Stimulated activated CD4-positive, alpha-beta T cell treated with anti-CD3 and anti-CD28 coated beads, Interleukin-4, amount 100 ng/mL, for 48 hours (primary cell): ENCODE results near the gene NIT1.

Experiments
- DNase-seq, 2 donors: peaks; one replicate each; pipeline ENCODE4 v3.0.0-alpha.2; 2020; ENCODE audit warnings: low read depth in 2 of 2

NIT1 gene

GRCh38 chr1:161153682-161154337, 35.9 kb downstream of the NIT1 start, which contains the start of gene UFC1:
UFC1 (plus strand) TSS chr1:161153978; CDS start chr1:161153998, 20 bp downstream.
- peak; percentile 61 to 68 for DNase-seq

DNA sequence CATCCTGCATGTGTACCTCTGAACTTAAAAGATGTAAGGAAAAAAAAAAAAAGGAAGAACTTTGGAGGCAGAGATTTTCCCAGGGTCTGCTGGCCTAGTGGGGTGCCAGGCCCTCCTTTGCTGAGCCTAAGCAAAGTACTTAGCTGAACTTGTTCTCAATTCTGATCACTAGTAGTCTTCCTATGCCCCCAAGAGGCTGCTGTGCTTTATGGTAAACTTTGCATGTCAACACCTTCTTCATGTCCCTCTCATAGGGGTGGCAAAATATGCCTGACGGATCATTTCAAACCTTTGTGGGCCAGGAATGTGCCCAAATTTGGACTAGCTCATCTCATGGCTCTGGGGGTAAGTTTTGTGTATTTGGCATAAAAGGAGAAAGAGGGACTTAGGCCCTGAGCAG, 40.0 kb downstream of the NIT1 start:
- DNase-seq, result no peak

DNA sequence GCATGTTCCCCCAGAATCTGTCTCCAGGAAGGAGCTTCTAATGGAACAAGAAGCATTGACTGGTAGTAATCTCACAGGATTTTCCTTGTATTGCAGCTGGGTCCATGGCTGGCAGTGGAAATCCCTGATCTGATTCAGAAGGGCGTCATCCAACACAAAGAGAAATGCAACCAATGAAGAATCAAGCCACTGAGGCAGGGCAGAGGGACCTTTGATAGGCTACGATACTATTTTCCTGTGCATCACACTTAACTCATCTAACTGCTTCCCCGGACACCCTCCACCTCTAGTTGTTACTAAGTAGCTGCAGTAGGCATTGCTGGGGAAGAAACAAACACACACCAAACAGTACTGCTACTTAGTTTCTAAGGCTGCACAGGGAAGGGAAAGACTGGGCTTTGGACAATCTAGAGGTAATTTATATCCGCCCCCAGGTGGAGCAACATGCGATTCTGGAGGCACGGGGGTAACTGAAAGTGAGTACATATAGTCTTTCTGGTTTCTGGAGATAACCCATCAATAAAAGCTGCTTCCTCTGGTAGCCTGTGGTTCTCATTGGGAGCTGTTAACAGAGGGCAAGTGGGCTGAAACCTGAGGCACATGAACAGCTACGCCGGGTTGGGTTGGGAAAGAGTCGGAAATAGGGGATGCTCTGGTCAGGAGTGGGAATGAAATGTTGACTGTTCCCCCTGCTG, 40.6 kb downstream of the NIT1 start:
- DNase-seq, result no peak

- DNase-seq, result peak; percentile 87 to 89
Observed at GRCh38 chr1:161159087-161159912, 41.4 kb downstream of the NIT1 start, which contains the start of gene USP21. USP21 (plus strand) TSS chr1:161159500; CDS start chr1:161160641, 1,141 bp downstream.

GRCh38 chr1:161159913-161160243, 42.0 kb downstream of the NIT1 start:
- DNase-seq, result no peak

DNA sequence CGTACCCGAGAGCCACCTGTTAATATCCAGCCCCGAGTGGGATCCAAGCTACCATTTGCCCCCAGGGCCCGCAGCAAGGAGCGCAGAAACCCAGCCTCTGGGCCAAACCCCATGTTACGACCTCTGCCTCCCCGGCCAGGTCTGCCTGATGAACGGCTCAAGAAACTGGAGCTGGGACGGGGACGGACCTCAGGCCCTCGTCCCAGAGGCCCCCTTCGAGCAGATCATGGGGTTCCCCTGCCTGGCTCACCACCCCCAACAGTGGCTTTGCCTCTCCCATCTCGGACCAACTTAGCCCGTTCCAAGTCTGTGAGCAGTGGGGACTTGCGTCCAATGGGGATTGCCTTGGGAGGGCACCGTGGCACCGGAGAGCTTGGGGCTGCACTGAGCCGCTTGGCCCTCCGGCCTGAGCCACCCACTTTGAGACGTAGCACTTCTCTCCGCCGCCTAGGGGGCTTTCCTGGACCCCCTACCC, 42.8 kb downstream of the NIT1 start:
- no peak for DNase-seq

DNA sequence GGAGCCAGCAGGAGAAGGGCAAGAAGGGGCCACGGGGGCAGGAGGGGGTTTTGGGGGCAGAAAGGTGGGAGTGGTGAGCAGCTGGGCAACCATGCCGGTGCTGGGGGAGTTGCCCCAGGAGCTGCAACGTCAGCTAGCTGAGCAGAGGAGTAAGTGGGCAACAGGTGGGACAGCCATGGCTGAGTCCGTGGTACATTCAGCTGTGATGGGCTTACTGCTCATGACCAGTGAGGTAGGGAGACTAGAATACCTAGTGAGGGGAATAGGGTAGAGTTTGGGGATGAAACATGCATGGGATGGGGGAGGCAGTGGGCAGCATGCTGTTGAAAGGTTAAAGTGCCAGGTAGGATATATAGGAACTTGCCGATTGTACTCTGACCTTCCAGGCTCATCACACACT, 43.7 kb downstream of the NIT1 start:
- DNase-seq, result no peak

- DNase-seq, result no peak
Observed at GRCh38 chr1:161162052-161162451, 44.1 kb downstream of the NIT1 start.

- no peak for DNase-seq
Observed at GRCh38 chr1:161162806-161163205, 44.9 kb downstream of the NIT1 start.

GRCh38 chr1:161163793-161164192, 45.9 kb downstream of the NIT1 start:
- no peak for DNase-seq

DNA sequence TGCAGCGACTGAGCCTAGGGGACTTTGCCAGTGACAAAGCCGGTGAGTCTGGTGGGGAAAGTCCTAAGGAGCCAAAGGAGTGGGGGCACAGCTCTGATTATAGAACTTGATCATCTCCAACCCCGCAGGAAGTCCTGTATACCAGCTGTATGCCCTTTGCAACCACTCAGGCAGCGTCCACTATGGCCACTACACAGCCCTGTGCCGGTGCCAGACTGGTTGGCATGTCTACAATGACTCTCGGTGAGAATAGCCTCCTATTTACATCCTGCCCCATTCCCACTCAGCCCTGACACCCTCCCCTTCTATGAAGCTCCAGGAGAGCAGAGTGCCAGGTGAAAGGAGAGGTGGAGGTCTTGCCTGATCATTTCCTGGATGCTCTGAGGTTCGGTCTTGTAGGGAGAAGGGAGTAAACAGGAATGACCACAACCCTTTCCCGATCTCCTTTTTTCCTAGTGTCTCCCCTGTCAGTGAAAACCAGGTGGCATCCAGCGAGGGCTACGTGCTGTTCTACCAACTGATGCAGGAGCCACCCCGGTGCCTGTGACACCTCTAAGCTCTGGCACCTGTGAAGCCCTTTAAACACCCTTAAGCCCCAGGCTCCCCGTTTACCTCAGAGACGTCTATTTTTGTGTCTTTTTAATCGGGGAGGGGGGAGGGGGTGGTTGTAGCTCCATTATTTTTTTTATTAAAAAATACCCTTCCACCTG, 47.2 kb downstream of the NIT1 start:
- no peak for DNase-seq

DNA sequence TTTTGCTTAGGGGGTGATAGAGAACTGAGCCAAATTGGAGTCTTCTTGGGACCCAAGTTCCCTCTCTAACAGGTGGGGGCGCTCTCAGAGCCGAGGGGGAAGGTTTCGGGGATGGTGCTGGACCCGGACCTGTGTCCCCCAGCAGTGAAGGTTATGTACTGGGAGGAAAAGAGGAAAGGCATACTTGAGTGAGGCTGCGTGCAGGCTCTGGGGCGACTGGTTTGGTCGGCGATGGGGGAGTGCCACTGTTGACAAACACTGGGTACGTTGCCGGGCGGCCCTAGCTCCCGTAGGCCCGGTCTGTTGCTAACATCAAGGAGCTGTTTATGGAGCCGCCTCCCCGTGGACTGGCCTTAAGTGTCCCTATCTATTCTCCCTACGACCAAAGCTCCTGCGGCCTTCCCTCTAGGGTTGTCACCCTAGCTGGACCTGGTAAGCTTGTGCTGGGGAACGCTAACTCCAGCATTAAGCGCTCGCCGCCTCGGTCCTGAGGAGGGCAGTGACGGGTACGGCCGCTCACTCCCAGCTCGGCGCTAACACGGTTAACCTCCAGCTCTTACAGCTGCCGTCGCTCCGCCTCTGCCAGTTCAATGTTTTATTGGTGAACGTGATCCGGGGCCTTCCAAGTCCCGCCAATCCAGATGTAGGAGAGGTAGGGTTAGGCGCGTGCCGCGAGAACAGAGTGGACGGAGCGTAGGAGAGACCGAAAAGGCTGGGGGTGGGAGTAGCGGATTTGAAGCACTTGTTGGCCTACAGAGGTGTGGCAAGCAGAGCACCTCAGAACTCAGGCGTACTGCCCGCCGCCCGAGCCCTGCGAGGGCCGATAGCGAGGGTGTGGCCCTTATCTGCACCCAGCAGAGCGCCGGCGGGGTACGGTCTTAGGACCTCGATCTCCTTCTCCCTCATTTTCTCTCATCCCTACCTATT, 48.1 kb downstream of the NIT1 start, which contains the start of gene PPOX:
Gene PPOX, plus strand, starts transcription at position 685 of the 927 bp plus-strand sequence. CDS start 422 bp downstream, outside the sequence.
- peak; percentile 74 to 90 for DNase-seq

DNA sequence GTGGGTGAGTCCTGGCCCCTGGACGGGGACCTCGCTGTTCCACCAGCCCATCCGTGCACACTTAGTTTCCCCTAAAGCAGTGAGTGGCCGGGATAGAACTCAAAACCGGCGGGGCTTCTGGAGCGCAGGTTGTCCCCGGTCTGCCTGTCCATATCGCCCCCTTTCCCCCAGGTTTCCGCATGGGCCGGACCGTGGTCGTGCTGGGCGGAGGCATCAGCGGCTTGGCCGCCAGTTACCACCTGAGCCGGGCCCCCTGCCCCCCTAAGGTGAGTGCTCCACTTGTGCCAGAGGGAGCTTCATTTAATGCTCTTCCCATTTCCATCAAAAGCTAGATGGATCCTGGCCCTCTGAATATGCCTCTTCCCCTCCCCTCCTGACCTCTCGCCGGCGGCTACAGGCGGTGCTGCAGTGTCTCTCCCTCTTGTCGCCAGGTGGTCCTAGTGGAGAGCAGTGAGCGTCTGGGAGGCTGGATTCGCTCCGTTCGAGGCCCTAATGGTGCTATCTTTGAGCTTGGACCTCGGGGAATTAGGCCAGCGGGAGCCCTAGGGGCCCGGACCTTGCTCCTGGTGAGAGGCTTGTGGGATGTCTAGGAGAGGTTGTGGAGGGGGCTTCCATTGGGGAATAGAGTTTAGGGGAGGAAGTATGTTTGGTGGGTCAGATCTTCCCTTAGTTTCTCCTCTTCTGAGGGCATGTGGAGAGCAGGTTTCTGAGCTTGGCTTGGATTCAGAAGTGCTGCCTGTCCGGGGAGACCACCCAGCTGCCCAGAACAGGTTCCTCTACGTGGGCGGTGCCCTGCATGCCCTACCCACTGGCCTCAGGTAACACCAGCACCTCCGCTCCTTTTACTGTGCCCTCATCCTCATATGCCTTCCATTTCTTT, 49.0 kb downstream of the NIT1 start:
- DNase-seq, result no peak

DNA sequence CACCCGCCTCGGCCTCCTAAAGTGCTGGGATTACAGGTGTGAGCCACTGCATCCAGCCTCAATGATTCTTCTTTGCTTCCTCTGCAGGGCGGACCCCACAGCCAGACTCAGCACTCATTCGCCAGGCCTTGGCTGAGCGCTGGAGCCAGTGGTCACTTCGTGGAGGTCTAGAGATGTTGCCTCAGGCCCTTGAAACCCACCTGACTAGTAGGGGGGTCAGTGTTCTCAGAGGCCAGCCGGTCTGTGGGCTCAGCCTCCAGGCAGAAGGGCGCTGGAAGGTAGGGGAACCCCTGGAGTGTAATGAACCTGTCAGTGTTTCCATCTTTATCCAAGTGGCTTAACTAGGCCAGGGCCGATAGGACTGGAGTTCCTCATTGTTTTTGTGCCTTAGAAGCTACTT, 51.0 kb downstream of the NIT1 start:
- no peak for DNase-seq
